ENCODE data around the gene TFCP2L1. TPM values are rescaled to one million over a fixed set of nuclear protein-coding genes. Genes with fewer than 3 reads are reported as not detected.

The TFCP2L1 gene
- total and polyA plus RNA-seq, 2 of the 4 experiments (the other 2 are of a cell fraction): not detected

DNA sequence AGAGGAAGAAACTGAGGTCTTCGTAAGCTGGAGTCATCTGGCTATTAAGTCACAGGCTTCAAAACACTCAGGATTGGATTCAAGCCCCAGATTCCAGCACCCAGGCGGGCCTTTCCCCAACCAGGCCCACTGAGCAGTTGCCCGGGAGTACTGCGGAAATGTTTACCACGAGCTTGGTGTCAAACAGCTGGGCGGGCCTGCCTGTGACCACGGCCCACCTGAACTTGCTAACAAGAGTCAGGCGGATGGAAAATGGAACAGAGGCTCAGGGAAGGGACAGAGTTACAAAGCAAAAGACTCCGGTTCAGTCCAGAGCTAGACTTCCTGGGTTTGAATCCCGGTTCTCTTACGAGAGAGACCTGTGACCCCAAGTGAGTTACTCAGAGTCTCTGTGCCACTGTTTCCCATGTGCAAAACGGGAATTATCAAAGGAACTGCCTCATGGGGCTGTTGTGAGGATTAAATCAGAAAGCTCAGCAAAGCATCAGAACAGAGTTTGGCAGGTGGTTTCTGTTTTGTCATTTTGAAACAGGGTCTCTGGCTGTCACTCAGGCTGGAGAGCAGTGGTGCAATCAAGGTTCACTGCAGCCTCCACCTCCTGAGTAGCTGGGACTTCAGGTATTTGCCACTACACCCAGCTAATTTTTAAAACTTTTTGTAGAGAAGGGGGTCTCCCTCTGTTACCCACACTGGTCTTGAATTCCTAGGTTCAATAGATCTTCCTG lies 49.0 kb upstream of the TFCP2L1 start:
- Histone ChIP-seq H3K4me3 (ENCODE audit: insufficient read depth, low read depth, low read length) (no peak overlapping the region), H3K9me1 (ENCODE audit: insufficient read depth, low read length) (peaks cover 1% of the 10 kb centered on the region; the same call in 1 of the 2 replicates), H4K20me1 (ENCODE audit: insufficient read depth, low read length) (no peaks in the 10 kb centered on the region), H4K8ac (ENCODE audit: low read depth in 2 of 2, low read length in 2 of 2) (no peak overlapping the region), H3K36me3 (ENCODE audit: control insufficient read depth, insufficient read depth, low read length) (peaks cover 6% of the 10 kb centered on the region), H2BK120ac (ENCODE audit: low read depth, low read length) (no peak overlapping the region), H3K4me1 (ENCODE audit: control insufficient read depth, insufficient read depth, low read length) (no peaks in the 10 kb centered on the region), H3K9ac (ENCODE audit: low read depth, low read length) (no peak overlapping the region), H3K23ac (ENCODE audit: low read depth, low read length) (no peak overlapping the region), H3K79me1 (ENCODE audit: low read depth in 1 of 2, low read length in 2 of 2) (no peaks in the 10 kb centered on the region), H4K5ac (ENCODE audit: low read depth, low read length) (no peak overlapping the region), H2BK15ac (ENCODE audit: low read depth, low read length) (no peak overlapping the region), H3K27ac (ENCODE audit: insufficient read depth, low read length) (no peak overlapping the region), H3K4ac (ENCODE audit: low read depth, low read length) (no peak overlapping the region), H3K9me3 (ENCODE audit: control insufficient read depth, insufficient read depth, low read length) (no peaks in the 10 kb centered on the region), H2BK20ac (ENCODE audit: low read depth, low read length) (no peak overlapping the region), H3K18ac (ENCODE audit: low read depth, low read length) (no peak overlapping the region), H3K27me3 (ENCODE audit: control insufficient read depth, insufficient read depth, low read length) (peaks cover 4% of the 10 kb centered on the region; the same call in 1 of the 2 replicates), H2AK9ac (replicated peaks; ENCODE audit: low read depth, low read length, poor library complexity) (no peak overlapping the region), H4K91ac (ENCODE audit: insufficient read depth, low read depth, low read length) (no peak overlapping the region), H2AFZ (replicated peaks; ENCODE audit: low read length, poor library complexity) (no peak overlapping the region), H3K56ac (ENCODE audit: extremely low read depth, insufficient read depth, low read length) (no peak overlapping the region), H3K4me2 (ENCODE audit: low read depth, low read length) (no peak overlapping the region), H2BK5ac (ENCODE audit: low read depth, low read length, poor library complexity, severe bottlenecking) (no peak overlapping the region), H3K14ac (replicated peaks; ENCODE audit: low read depth, low read length) (no peak overlapping the region), H2AK5ac (ENCODE audit: low read depth, low read length) (no peak overlapping the region)
- ATAC-seq (ENCODE audit: low read depth) (no peak), DNase-seq (no peak)
- dilution Hi-C loops (cut with HindIII; ENCODE audit: low sequenced_read_pairs, unreplicated experiment): no loop called here
- CTCF ChIA-PET: interaction anchor here (0.6 kb wide), 1 partner anchor 30 kb away, joined by 3 read pairs; no protein-coding TSS in a partner anchor
- POLR2A ChIA-PET (ENCODE audit: unreplicated experiment): no interaction called here
- intact Hi-C loops (cut with micrococcal nuclease): no loop called here
- in situ Hi-C loops (cut with MboI; ENCODE audit: low sequenced_read_pairs): no loop called here
- 66% methylated on average over 2 of the region's 12 CpGs; no CpG with 5 or more reads in 1 of the 2 experiments for whole genome bisulfite sequencing, 2 experiments (ENCODE audit: extremely low coverage in 2 of 2, insufficient read length in 1 of 2)
- BruUV-seq (replicated peaks): no TSS peak
- TF ChIP-seq, protein P1, sequence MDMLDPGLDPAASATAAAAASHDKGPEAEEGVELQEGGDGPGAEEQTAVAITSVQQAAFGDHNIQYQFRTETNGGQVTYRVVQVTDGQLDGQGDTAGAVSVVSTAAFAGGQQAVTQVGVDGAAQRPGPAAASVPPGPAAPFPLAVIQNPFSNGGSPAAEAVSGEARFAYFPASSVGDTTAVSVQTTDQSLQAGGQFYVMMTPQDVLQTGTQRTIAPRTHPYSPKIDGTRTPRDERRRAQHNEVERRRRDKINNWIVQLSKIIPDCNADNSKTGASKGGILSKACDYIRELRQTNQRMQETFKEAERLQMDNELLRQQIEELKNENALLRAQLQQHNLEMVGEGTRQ (IDR thresholded peaks at IDR 0.05; ENCODE audit: low read depth, low read length): no peak
- TF ChIP-seq MAFK (IDR thresholded peaks at IDR 0.05; ENCODE audit: low read depth, low read length) (no peak), CEBPB (IDR thresholded peaks at IDR 0.05; ENCODE audit: low read depth, low read length) (no peak), RCOR1 (IDR thresholded peaks at IDR 0.05; ENCODE audit: insufficient replicate concordance, low read length) (no peak), NFE2L2 (IDR thresholded peaks at IDR 0.05; ENCODE audit: low read depth, low read length) (no peak), MXI1 (IDR thresholded peaks at IDR 0.05; ENCODE audit: borderline replicate concordance, low read depth, low read length) (no peak), MAZ (IDR thresholded peaks at IDR 0.05; ENCODE audit: borderline replicate concordance, low read depth, low read length) (no peak), POLR2A (IDR thresholded peaks at IDR 0.05; ENCODE audit: low read depth, low read length) (no peak), FOS (IDR thresholded peaks at IDR 0.05; ENCODE audit: low read depth, low read length) (no peak), SMC3 (IDR thresholded peaks at IDR 0.05; ENCODE audit: low read depth, low read length) (no peak), RAD21 (IDR thresholded peaks at IDR 0.05; ENCODE audit: low read length) (no peak), CHD1 (IDR thresholded peaks at IDR 0.05; ENCODE audit: low read depth, low read length) (no peak), BHLHE40 (IDR thresholded peaks at IDR 0.05; ENCODE audit: low read depth, low read length) (no peak), RFX5 (IDR thresholded peaks at IDR 0.05; ENCODE audit: low read depth, low read length) (no peak)
- TF ChIP-seq, protein P2, sequence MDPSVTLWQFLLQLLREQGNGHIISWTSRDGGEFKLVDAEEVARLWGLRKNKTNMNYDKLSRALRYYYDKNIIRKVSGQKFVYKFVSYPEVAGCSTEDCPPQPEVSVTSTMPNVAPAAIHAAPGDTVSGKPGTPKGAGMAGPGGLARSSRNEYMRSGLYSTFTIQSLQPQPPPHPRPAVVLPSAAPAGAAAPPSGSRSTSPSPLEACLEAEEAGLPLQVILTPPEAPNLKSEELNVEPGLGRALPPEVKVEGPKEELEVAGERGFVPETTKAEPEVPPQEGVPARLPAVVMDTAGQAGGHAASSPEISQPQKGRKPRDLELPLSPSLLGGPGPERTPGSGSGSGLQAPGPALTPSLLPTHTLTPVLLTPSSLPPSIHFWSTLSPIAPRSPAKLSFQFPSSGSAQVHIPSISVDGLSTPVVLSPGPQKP (IDR thresholded peaks at IDR 0.05; ENCODE audit: borderline replicate concordance, low read depth, low read length): no peak
- TF ChIP-seq, protein P3, sequence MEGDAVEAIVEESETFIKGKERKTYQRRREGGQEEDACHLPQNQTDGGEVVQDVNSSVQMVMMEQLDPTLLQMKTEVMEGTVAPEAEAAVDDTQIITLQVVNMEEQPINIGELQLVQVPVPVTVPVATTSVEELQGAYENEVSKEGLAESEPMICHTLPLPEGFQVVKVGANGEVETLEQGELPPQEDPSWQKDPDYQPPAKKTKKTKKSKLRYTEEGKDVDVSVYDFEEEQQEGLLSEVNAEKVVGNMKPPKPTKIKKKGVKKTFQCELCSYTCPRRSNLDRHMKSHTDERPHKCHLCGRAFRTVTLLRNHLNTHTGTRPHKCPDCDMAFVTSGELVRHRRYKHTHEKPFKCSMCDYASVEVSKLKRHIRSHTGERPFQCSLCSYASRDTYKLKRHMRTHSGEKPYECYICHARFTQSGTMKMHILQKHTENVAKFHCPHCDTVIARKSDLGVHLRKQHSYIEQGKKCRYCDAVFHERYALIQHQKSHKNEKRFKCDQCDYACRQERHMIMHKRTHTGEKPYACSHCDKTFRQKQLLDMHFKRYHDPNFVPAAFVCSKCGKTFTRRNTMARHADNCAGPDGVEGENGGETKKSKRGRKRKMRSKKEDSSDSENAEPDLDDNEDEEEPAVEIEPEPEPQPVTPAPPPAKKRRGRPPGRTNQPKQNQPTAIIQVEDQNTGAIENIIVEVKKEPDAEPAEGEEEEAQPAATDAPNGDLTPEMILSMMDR (conservative IDR thresholded peaks at IDR 0.05; ENCODE audit: low read depth, low read length): no peak
